Measurements from ENCODE around the gene RABGGTA.

RABGGTA gene

DNA sequence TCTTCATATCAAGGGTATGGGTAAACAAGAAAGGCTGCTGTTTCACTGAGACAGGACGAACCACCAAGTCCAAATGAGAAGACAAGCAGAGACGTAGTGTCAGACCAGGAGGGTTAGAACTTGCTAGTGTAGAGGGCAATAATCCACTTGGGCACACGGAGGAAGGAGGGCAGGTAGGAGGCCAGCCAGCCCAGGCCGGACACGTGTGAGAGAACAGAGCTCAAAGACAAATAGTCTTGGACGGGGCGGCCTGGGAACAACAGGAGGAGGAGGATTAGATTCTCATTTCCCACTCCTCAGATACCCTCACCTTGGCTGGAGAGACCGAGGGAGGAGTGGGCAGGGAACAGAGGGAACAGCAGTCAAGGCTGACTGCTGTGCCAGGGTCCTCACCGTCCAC lies 19.3 kb upstream of the RABGGTA start:
- Histone ChIP-seq H2BK5ac (ENCODE audit: low read depth, low read length, poor library complexity, severe bottlenecking) (no peak overlapping the region), H2BK120ac (ENCODE audit: low read depth, low read length) (no peak overlapping the region), H2BK15ac (ENCODE audit: low read depth, poor library complexity, severe bottlenecking) (no peak overlapping the region), H3K23ac (ENCODE audit: low read length in 2 of 2) (no peak overlapping the region), H4K91ac (ENCODE audit: low read length) (no peak overlapping the region), H3K9ac (ENCODE audit: low read length) (no peak overlapping the region), H2AK5ac (ENCODE audit: low read length, severe bottlenecking) (no peak overlapping the region), H2BK12ac (ENCODE audit: low read length in 2 of 2) (no peak overlapping the region), H3K18ac (ENCODE audit: low read depth in 1 of 2, low read length in 2 of 2) (no peak overlapping the region), H3K9me3 (ENCODE audit: control insufficient read depth, low read length) (no peaks in the 10 kb centered on the region), H3K27ac (ENCODE audit: low read length, poor library complexity, severe bottlenecking) (no peak overlapping the region), H3K14ac (ENCODE audit: low read length in 2 of 2) (no peak overlapping the region), H3K4ac (ENCODE audit: low read depth in 1 of 2, low read length in 2 of 2) (no peak overlapping the region), H4K8ac (ENCODE audit: low read length) (no peak overlapping the region), H3K4me2 (ENCODE audit: low read length, poor library complexity, severe bottlenecking) (no peak overlapping the region), H3K36me3 (ENCODE audit: control insufficient read depth in 1 of 2, insufficient read depth in 2 of 2, low read depth in 1 of 2, low read length in 2 of 2) (peaks cover 35 to 62% of the 10 kb centered on the region in 2 experiments), H3K4me3 (ENCODE audit: insufficient read depth in 1 of 2, low read depth in 1 of 2, low read length in 2 of 2) (no peak overlapping the region), H3K79me1 (replicated peaks; ENCODE audit: low read length, poor library complexity, severe bottlenecking) (peaks cover 19% of the 10 kb centered on the region), H3K4me1 (ENCODE audit: control insufficient read depth, insufficient read depth, low read depth, low read length) (no peaks in the 10 kb centered on the region), H2AFZ (ENCODE audit: low read depth, low read length) (no peak overlapping the region), H3K27me3 (ENCODE audit: control insufficient read depth in 1 of 2, insufficient read depth in 1 of 2, low read length in 2 of 2) (no peaks in the 10 kb centered on the region)
- DNase-seq, result no peak
- 90% methylated on average over 7 of the region's 9 CpGs for WGBS

- no peak overlapping the region for H2BK12ac ChIP-seq (ENCODE audit: low read length in 2 of 2)
- 83% methylated on average over 6 of the region's 6 CpGs for WGBS
- no peaks in the 10 kb centered on the region for H3K9me3 ChIP-seq (ENCODE audit: control insufficient read depth, low read length)
- H3K23ac ChIP-seq (ENCODE audit: low read length in 2 of 2), result no peak overlapping the region
- no peaks in the 10 kb centered on the region for H3K27me3 ChIP-seq (ENCODE audit: control insufficient read depth in 1 of 2, insufficient read depth in 1 of 2, low read length in 2 of 2)
- peaks cover 19% of the 10 kb centered on the region for H3K79me1 ChIP-seq (replicated peaks; ENCODE audit: low read length, poor library complexity, severe bottlenecking)
- no peak overlapping the region for H3K27ac ChIP-seq (ENCODE audit: low read length, poor library complexity, severe bottlenecking)
- H3K4ac ChIP-seq (ENCODE audit: low read depth in 1 of 2, low read length in 2 of 2), result no peak overlapping the region
- no peak overlapping the region for H3K4me3 ChIP-seq (ENCODE audit: insufficient read depth in 1 of 2, low read depth in 1 of 2, low read length in 2 of 2)
- DNase-seq, result no peak
- no peak overlapping the region for H4K8ac ChIP-seq (ENCODE audit: low read length)
- H2BK120ac ChIP-seq (ENCODE audit: low read depth, low read length), result no peak overlapping the region
- peaks cover 34 to 52% of the 10 kb centered on the region in 2 experiments for H3K36me3 ChIP-seq (ENCODE audit: control insufficient read depth in 1 of 2, insufficient read depth in 2 of 2, low read depth in 1 of 2, low read length in 2 of 2)
- H2BK5ac ChIP-seq (ENCODE audit: low read depth, low read length, poor library complexity, severe bottlenecking), result no peak overlapping the region
- no peak overlapping the region for H3K9ac ChIP-seq (ENCODE audit: low read length)
- no peak overlapping the region for H4K91ac ChIP-seq (ENCODE audit: low read length)
- no peaks in the 10 kb centered on the region for H3K4me1 ChIP-seq (ENCODE audit: control insufficient read depth, insufficient read depth, low read depth, low read length)
- H2AFZ ChIP-seq (ENCODE audit: low read depth, low read length), result no peak overlapping the region
- no peak overlapping the region for H3K14ac ChIP-seq (ENCODE audit: low read length in 2 of 2)
- no peak overlapping the region for H3K18ac ChIP-seq (ENCODE audit: low read depth in 1 of 2, low read length in 2 of 2)
- H2BK15ac ChIP-seq (ENCODE audit: low read depth, poor library complexity, severe bottlenecking), result no peak overlapping the region
- no peak overlapping the region for H3K4me2 ChIP-seq (ENCODE audit: low read length, poor library complexity, severe bottlenecking)
- no peak overlapping the region for H2AK5ac ChIP-seq (ENCODE audit: low read length, severe bottlenecking)
Observed at GRCh38 chr14:24289649-24290280, 18.4 kb upstream of the RABGGTA start.

DNA sequence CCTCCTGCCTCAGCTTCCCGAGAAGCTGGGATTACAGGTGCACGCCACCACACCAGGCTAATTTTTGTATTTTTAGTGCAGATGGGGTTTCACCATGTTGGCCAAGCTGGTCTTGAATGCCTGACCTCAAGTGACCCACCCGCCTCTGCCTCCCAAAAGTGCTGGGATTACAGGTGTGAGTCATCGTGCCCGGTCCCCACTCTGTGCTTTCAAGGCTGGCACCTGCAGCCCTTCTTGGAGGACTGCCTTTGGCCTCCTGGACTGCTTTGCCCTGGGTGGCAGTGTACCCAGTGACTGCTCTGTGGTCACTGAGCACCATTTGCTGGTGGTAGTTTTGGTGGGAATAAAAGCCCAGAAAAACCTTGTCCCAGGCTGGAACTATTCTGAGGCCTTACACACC lies 15.6 kb upstream of the RABGGTA start:
- Histone ChIP-seq H2AFZ (ENCODE audit: low read depth, low read length) (no peak overlapping the region), H3K18ac (ENCODE audit: low read depth in 1 of 2, low read length in 2 of 2) (no peak overlapping the region), H2BK120ac (ENCODE audit: low read depth, low read length) (no peak overlapping the region), H4K91ac (ENCODE audit: low read length) (no peak overlapping the region), H2AK5ac (ENCODE audit: low read length, severe bottlenecking) (no peak overlapping the region), H3K4me3 (ENCODE audit: insufficient read depth in 1 of 2, low read depth in 1 of 2, low read length in 2 of 2) (no peak overlapping the region), H3K36me3 (ENCODE audit: control insufficient read depth in 1 of 2, insufficient read depth in 2 of 2, low read depth in 1 of 2, low read length in 2 of 2) (peaks cover 26 to 29% of the 10 kb centered on the region in 2 experiments), H3K27ac (ENCODE audit: low read length, poor library complexity, severe bottlenecking) (no peak overlapping the region), H3K23ac (ENCODE audit: low read length in 2 of 2) (no peak overlapping the region), H3K4me2 (ENCODE audit: low read length, poor library complexity, severe bottlenecking) (no peak overlapping the region), H2BK12ac (ENCODE audit: low read length in 2 of 2) (no peak overlapping the region), H3K4me1 (ENCODE audit: control insufficient read depth, insufficient read depth, low read depth, low read length) (peaks cover 7% of the 10 kb centered on the region), H3K79me1 (replicated peaks; ENCODE audit: low read length, poor library complexity, severe bottlenecking) (peaks cover 25% of the 10 kb centered on the region), H3K9ac (ENCODE audit: low read length) (no peak overlapping the region), H3K27me3 (ENCODE audit: control insufficient read depth in 1 of 2, insufficient read depth in 1 of 2, low read length in 2 of 2) (no peaks in the 10 kb centered on the region), H4K8ac (ENCODE audit: low read length) (no peak overlapping the region), H2BK15ac (ENCODE audit: low read depth, poor library complexity, severe bottlenecking) (no peak overlapping the region), H3K14ac (ENCODE audit: low read length in 2 of 2) (no peak overlapping the region), H3K9me3 (ENCODE audit: control insufficient read depth, low read length) (no peaks in the 10 kb centered on the region), H3K4ac (ENCODE audit: low read depth in 1 of 2, low read length in 2 of 2) (no peak overlapping the region), H2BK5ac (ENCODE audit: low read depth, low read length, poor library complexity, severe bottlenecking) (no peak overlapping the region)
- no peak for DNase-seq
- 98% methylated on average over 5 of the region's 5 CpGs for WGBS

DNA sequence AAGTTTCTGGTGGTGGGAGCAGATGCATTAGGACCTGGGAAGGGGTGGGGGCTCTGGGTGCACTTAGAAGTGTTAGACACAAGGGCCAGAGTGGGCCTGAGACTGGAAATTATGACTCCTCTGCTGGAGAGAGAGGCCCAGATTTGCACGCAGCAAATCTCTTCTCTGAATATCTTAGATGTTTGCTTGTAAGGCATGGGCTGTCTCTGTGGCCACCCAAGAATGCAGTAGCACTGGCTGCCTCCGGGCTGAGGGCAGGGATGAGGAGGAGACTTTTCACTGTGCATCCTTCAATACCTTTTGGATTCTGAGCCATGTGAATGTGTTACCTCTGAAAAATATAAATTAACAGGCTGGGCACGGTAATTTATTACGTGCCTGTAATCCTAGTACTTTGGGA lies 14.0 kb upstream of the RABGGTA start:
- H2BK120ac ChIP-seq (ENCODE audit: low read depth, low read length), result no peak overlapping the region
- no peak overlapping the region for H2AFZ ChIP-seq (ENCODE audit: low read depth, low read length)
- H3K4me1 ChIP-seq (ENCODE audit: control insufficient read depth, insufficient read depth, low read depth, low read length), result peaks cover 7% of the 10 kb centered on the region
- DNase-seq, result no peak
- 93% methylated on average over 4 of the region's 4 CpGs for WGBS
- no peaks in the 10 kb centered on the region for H3K27me3 ChIP-seq (ENCODE audit: control insufficient read depth in 1 of 2, insufficient read depth in 1 of 2, low read length in 2 of 2)
- no peak overlapping the region for H3K27ac ChIP-seq (ENCODE audit: low read length, poor library complexity, severe bottlenecking)
- no peak overlapping the region for H2BK15ac ChIP-seq (ENCODE audit: low read depth, poor library complexity, severe bottlenecking)
- no peak overlapping the region for H4K8ac ChIP-seq (ENCODE audit: low read length)
- no peak overlapping the region for H4K91ac ChIP-seq (ENCODE audit: low read length)
- no peak overlapping the region for H3K9ac ChIP-seq (ENCODE audit: low read length)
- H3K4ac ChIP-seq (ENCODE audit: low read depth in 1 of 2, low read length in 2 of 2), result no peak overlapping the region
- H3K36me3 ChIP-seq (ENCODE audit: control insufficient read depth in 1 of 2, insufficient read depth in 2 of 2, low read depth in 1 of 2, low read length in 2 of 2), result peaks cover 11 to 12% of the 10 kb centered on the region in 2 experiments
- no peak overlapping the region for H2BK12ac ChIP-seq (ENCODE audit: low read length in 2 of 2)
- no peak overlapping the region for H3K4me3 ChIP-seq (ENCODE audit: insufficient read depth in 1 of 2, low read depth in 1 of 2, low read length in 2 of 2)
- no peak overlapping the region for H2BK5ac ChIP-seq (ENCODE audit: low read depth, low read length, poor library complexity, severe bottlenecking)
- H2AK5ac ChIP-seq (ENCODE audit: low read length, severe bottlenecking), result no peak overlapping the region
- no peak overlapping the region for H3K18ac ChIP-seq (ENCODE audit: low read depth in 1 of 2, low read length in 2 of 2)
- no peak overlapping the region for H3K14ac ChIP-seq (ENCODE audit: low read length in 2 of 2)
- no peak overlapping the region for H3K4me2 ChIP-seq (ENCODE audit: low read length, poor library complexity, severe bottlenecking)
- H3K9me3 ChIP-seq (ENCODE audit: control insufficient read depth, low read length), result no peaks in the 10 kb centered on the region
- H3K79me1 ChIP-seq (replicated peaks; ENCODE audit: low read length, poor library complexity, severe bottlenecking), result peaks cover 21% of the 10 kb centered on the region
- no peak overlapping the region for H3K23ac ChIP-seq (ENCODE audit: low read length in 2 of 2)

All from mesenchymal stem cell (in vitro differentiated cells and primary cell).